ENCODE results near the gene PYGM. TPM values are rescaled to one million over a fixed set of nuclear protein-coding genes. Genes with fewer than 3 reads are reported as not detected.

The PYGM gene
- total and polyA plus RNA-seq, 2 experiments from 2014 or later: 1.5 to 3.9 TPM

- Histone ChIP-seq H3K4me1 (ENCODE audit: insufficient read depth) (peaks cover 4% of the 10 kb centered on the region; the same call in 1 of the 2 replicates), H2AFZ (no peak overlapping the region), H3K27ac (ENCODE audit: low read depth) (no peak overlapping the region), H3K36me3 (ENCODE audit: insufficient read depth) (no peaks in the 10 kb centered on the region), H3F3A (replicated peaks; ENCODE audit: low read depth) (peaks cover 8% of the 10 kb centered on the region; the same call in 1 of the 2 replicates), H3K9me2 (ENCODE audit: insufficient read depth) (no peaks in the 10 kb centered on the region), H3K79me2 (replicated peaks; ENCODE audit: insufficient read depth) (no peaks in the 10 kb centered on the region), H4K20me1 (replicated peaks; ENCODE audit: insufficient read depth) (0 out of 2 replicates have a peak, but pooled peaks cover 3% of the 10 kb centered on the region), H3K4me2 (no peak overlapping the region; the same call in 1 of the 2 replicates), H3K4me3 (peak overlapping the region; percentile 65), H3K27me3 (ENCODE audit: insufficient read depth) (no peaks in the 10 kb centered on the region)
- ATAC-seq: no peak
- no peaks in the 10 kb centered on the region for H3K9me3 Mint-ChIP-seq
- peaks cover 10% of the 10 kb centered on the region for H3K36me3 Mint-ChIP-seq (ENCODE audit: low read depth)
- TF ChIP-seq ZNF114 (CRISPR knock-in tag; IDR thresholded peaks at IDR 0.05) (no peak), EZH2phosphoT487 (IDR thresholded peaks at IDR 0.05; ENCODE audit: unreplicated experiment) (no peak), EZH2 (IDR thresholded peaks at IDR 0.05; ENCODE audit: low read depth, unreplicated experiment) (no peak)
- peaks cover 14% of the 10 kb centered on the region for H3K4me1 Mint-ChIP-seq
- H3K4me3 Mint-ChIP-seq: peak overlapping the region; percentile 69
- no peak for DNase-seq (ENCODE audit: low spot score)
- H3K27me3 Mint-ChIP-seq (ENCODE audit: insufficient read depth, low read depth, poor library complexity): peaks cover 4% of the 10 kb centered on the region
- H3K27ac Mint-ChIP-seq: no peak overlapping the region
These were observed 42.0 kb upstream of the PYGM start for GRCh38 chr11:64801561-64802369.

- H3K36me3 Mint-ChIP-seq (ENCODE audit: low read depth): peaks cover 6% of the 10 kb centered on the region
- H3K27me3 Mint-ChIP-seq (ENCODE audit: insufficient read depth, low read depth, poor library complexity): peaks cover 4% of the 10 kb centered on the region
- Histone ChIP-seq H3F3A (replicated peaks; ENCODE audit: low read depth) (peaks cover 8% of the 10 kb centered on the region; the same call in 1 of the 2 replicates), H3K27me3 (ENCODE audit: insufficient read depth) (no peaks in the 10 kb centered on the region), H3K4me2 (no peak overlapping the region), H3K9me2 (ENCODE audit: insufficient read depth) (no peaks in the 10 kb centered on the region), H2AFZ (no peak overlapping the region), H3K27ac (ENCODE audit: low read depth) (no peak overlapping the region), H3K4me3 (no peak overlapping the region), H4K20me1 (replicated peaks; ENCODE audit: insufficient read depth) (no peaks in the 10 kb centered on the region), H3K4me1 (ENCODE audit: insufficient read depth) (peaks cover 4% of the 10 kb centered on the region; the same call in 1 of the 2 replicates), H3K36me3 (ENCODE audit: insufficient read depth) (no peaks in the 10 kb centered on the region), H3K79me2 (replicated peaks; ENCODE audit: insufficient read depth) (no peaks in the 10 kb centered on the region)
- peaks cover 14% of the 10 kb centered on the region for H3K4me1 Mint-ChIP-seq
- H3K4me3 Mint-ChIP-seq: no peak overlapping the region
- DNase-seq (ENCODE audit: low spot score) (no peak), ATAC-seq (no peak)
- no peak overlapping the region for H3K27ac Mint-ChIP-seq
- H3K9me3 Mint-ChIP-seq: no peaks in the 10 kb centered on the region
- TF ChIP-seq POLR2AphosphoS5 (IDR thresholded peaks at IDR 0.05; ENCODE audit: low read depth) (no peak), STAT1 (IDR thresholded peaks at IDR 0.05; ENCODE audit: unreplicated experiment) (no peak), REST (IDR thresholded peaks at IDR 0.05; ENCODE audit: unreplicated experiment) (no peak), ZNF114 (CRISPR knock-in tag; IDR thresholded peaks at IDR 0.05) (no peak), JUNB (IDR thresholded peaks at IDR 0.05; ENCODE audit: unreplicated experiment) (no peak)
These were observed 41.3 kb upstream of the PYGM start for GRCh38 chr11:64801158-64801464.

Measured in GM23338 (cell line).